ENCODE results near the gene RXFP2. TPM values are rescaled to one million over a fixed set of nuclear protein-coding genes. Genes with fewer than 3 reads are reported as not detected.

RXFP2 gene
- total and polyA plus RNA-seq, 2 donors (not counting 3 experiments of a cell fraction or from before 2014, with no cell fraction given), result not detected

GRCh38 chr13:31756346-31756745 lies 17.0 kb downstream of the RXFP2 start:
- peaks cover 7 to 11% of the 10 kb centered on the region in 2 experiments for H3K27me3 ChIP-seq (ENCODE audit: control insufficient read depth in 2 of 2, insufficient read depth in 2 of 2, low read length in 2 of 2)
- intact Hi-C loops (cut with micrococcal nuclease), result no loop called here
- no peaks in the 10 kb centered on the region for H4K20me1 ChIP-seq (replicated peaks; ENCODE audit: control insufficient read depth, extremely low read depth, insufficient read depth, low read length)
- H3K9me3 ChIP-seq (replicated peaks; ENCODE audit: control insufficient read depth, insufficient read depth, low read length), result no peaks in the 10 kb centered on the region
- dilution Hi-C loops (cut with MboI; ENCODE audit: extremely low pct_ligation_motif_present, low sequenced_read_pairs), result no loop called here
- no peaks in the 10 kb centered on the region for H3K36me3 ChIP-seq (ENCODE audit: control insufficient read depth in 2 of 2, extremely low read depth in 1 of 2, insufficient read depth in 2 of 2, low read length in 2 of 2)
- BruUV-seq (replicated peaks), result no TSS peak
- H3K4me3 ChIP-seq (replicated peaks in 1 of 3; ENCODE audit: insufficient read depth in 1 of 3, low read depth in 1 of 3, low read length in 3 of 3), result no peak overlapping the region
- CTCF ChIA-PET, result no interaction called here
- no peaks in the 10 kb centered on the region for H3K9me1 ChIP-seq (replicated peaks; ENCODE audit: control insufficient read depth, extremely low read depth, insufficient read depth, low read length)
- no peak overlapping the region for H2AFZ ChIP-seq (ENCODE audit: low read depth, low read length)
- H3K79me2 ChIP-seq (ENCODE audit: control insufficient read depth, insufficient read depth, low read length), result no peaks in the 10 kb centered on the region
- no peaks in the 10 kb centered on the region for H3K4me1 ChIP-seq (ENCODE audit: control insufficient read depth, extremely low read depth, insufficient read depth, low read length)
- H3K9ac ChIP-seq (replicated peaks; ENCODE audit: extremely low read depth, insufficient read depth, low read length), result no peak overlapping the region
- TF ChIP-seq MYC (IDR thresholded peaks at IDR 0.05; ENCODE audit: low read depth, low read length) (no peak), POLR2AphosphoS5 (IDR thresholded peaks at IDR 0.05; ENCODE audit: insufficient read depth, low read depth, low read length) (no peak), GATA2 (IDR thresholded peaks at IDR 0.05; ENCODE audit: insufficient read depth, insufficient read length, low read depth, low read length) (no peak), POLR2A (IDR thresholded peaks at IDR 0.05; ENCODE audit: low read depth, low read length) (no peak), MAX (IDR thresholded peaks at IDR 0.05; ENCODE audit: insufficient read depth, insufficient read length) (no peak), FOS (IDR thresholded peaks at IDR 0.05; ENCODE audit: borderline replicate concordance, insufficient read depth, low read length) (no peak), CTCF (IDR thresholded peaks at IDR 0.05; ENCODE audit: extremely low read depth in 1 of 2, insufficient read depth in 1 of 2, low read depth in 1 of 2, low read length in 2 of 2) (no peak), JUN (IDR thresholded peaks at IDR 0.05; ENCODE audit: borderline replicate concordance, insufficient read depth, insufficient read length, low read depth) (no peak), EZH2 (IDR thresholded peaks at IDR 0.05; ENCODE audit: borderline replicate concordance, low read depth, low read length, severe bottlenecking) (no peak)
- POLR2A ChIA-PET, result interaction anchor here (0.7 kb wide), 1 partner anchor 26 kb away, joined by 3 read pairs; no protein-coding TSS in a partner anchor
- no peak overlapping the region for H3K27ac ChIP-seq (ENCODE audit: insufficient read depth, low read depth, low read length)
- DNase-seq (ENCODE audit: low read depth, low spot score) (no peak), FAIRE-seq (peak; percentile 59)
- H3K4me2 ChIP-seq (ENCODE audit: insufficient read depth, low read length), result no peak overlapping the region

All from endothelial cell of umbilical vein (primary cell).